Measurements from ENCODE around the gene PARP12. TPM values are rescaled to one million over a fixed set of nuclear protein-coding genes. Genes with fewer than 3 reads are reported as not detected.

PARP12 gene
- total and polyA plus RNA-seq, 10 of the 15 experiments (the other 5 are each of a cell fraction or from before 2014, with no cell fraction given) = 0.98 to 51.8 (median 18.0) TPM

DNA sequence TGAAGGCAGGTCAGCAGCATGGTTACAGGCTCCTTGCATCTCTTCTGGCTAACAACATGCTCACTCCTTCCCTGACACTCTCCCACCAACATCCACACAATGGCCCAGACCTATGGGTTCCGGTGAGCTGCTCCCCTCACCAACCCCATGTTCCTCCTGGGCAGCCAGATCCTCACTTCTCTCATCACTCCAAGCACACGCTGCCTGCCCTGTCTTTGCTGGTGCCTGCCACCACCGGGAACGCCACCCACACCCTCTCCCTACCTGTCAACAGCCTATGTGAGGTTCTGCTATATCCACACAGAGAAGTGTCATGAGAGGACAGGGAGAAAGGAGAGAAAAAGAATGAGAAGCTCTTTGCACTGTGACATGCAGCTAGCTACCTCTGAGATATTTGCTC lies 14.6 kb downstream of the PARP12 start:
- no peaks in the 10 kb centered on the region for H3K27me3 ChIP-seq (replicated peaks in 1 of 2; ENCODE audit: control insufficient read depth in 2 of 2, insufficient read depth in 2 of 2, low read length in 1 of 2)
- H3K4me1 ChIP-seq (ENCODE audit: control insufficient read depth, insufficient read depth, low read length) = no peaks in the 10 kb centered on the region
- 95% methylated on average over 4 of the region's 4 CpGs for WGBS (ENCODE audit: insufficient coverage, insufficient replicate concordance, low lambda C conversion rate, missing lambda C conversion rate)
- RAD21 ChIA-PET (ENCODE audit: unreplicated experiment) = no interaction called here
- TF ChIP-seq, protein P1, sequence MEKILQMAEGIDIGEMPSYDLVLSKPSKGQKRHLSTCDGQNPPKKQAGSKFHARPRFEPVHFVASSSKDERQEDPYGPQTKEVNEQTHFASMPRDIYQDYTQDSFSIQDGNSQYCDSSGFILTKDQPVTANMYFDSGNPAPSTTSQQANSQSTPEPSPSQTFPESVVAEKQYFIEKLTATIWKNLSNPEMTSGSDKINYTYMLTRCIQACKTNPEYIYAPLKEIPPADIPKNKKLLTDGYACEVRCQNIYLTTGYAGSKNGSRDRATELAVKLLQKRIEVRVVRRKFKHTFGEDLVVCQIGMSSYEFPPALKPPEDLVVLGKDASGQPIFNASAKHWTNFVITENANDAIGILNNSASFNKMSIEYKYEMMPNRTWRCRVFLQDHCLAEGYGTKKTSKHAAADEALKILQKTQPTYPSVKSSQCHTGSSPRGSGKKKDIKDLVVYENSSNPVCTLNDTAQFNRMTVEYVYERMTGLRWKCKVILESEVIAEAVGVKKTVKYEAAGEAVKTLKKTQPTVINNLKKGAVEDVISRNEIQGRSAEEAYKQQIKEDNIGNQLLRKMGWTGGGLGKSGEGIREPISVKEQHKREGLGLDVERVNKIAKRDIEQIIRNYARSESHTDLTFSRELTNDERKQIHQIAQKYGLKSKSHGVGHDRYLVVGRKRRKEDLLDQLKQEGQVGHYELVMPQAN (conservative IDR thresholded peaks at IDR 0.05) = no peak
- TF ChIP-seq STAT3 (IDR thresholded peaks at IDR 0.05; ENCODE audit: low read depth, low read length) (no peak), MXI1 (IDR thresholded peaks at IDR 0.05; ENCODE audit: low read depth, low read length) (no peak), BHLHE40 (IDR thresholded peaks at IDR 0.05; ENCODE audit: borderline replicate concordance in 1 of 2, low read depth in 2 of 2, low read length in 1 of 2) (no peak), SRF (IDR thresholded peaks at IDR 0.05; ENCODE audit: low read depth in 2 of 2, low read length in 2 of 2) (no peak), MYB (IDR thresholded peaks at IDR 0.05; ENCODE audit: borderline replicate concordance, low read depth, low read length) (no peak), KDM1A (IDR thresholded peaks at IDR 0.05; ENCODE audit: borderline replicate concordance) (no peak), RELA (IDR thresholded peaks at IDR 0.05; ENCODE audit: borderline replicate concordance, partially characterized antibody) (no peak), HCFC1 (IDR thresholded peaks at IDR 0.05; ENCODE audit: low read length) (no peak)
- TF ChIP-seq, protein P2, sequence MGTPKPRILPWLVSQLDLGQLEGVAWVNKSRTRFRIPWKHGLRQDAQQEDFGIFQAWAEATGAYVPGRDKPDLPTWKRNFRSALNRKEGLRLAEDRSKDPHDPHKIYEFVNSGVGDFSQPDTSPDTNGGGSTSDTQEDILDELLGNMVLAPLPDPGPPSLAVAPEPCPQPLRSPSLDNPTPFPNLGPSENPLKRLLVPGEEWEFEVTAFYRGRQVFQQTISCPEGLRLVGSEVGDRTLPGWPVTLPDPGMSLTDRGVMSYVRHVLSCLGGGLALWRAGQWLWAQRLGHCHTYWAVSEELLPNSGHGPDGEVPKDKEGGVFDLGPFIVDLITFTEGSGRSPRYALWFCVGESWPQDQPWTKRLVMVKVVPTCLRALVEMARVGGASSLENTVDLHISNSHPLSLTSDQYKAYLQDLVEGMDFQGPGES (IDR thresholded peaks at IDR 0.05) = no peak
- TF ChIP-seq, protein P3, sequence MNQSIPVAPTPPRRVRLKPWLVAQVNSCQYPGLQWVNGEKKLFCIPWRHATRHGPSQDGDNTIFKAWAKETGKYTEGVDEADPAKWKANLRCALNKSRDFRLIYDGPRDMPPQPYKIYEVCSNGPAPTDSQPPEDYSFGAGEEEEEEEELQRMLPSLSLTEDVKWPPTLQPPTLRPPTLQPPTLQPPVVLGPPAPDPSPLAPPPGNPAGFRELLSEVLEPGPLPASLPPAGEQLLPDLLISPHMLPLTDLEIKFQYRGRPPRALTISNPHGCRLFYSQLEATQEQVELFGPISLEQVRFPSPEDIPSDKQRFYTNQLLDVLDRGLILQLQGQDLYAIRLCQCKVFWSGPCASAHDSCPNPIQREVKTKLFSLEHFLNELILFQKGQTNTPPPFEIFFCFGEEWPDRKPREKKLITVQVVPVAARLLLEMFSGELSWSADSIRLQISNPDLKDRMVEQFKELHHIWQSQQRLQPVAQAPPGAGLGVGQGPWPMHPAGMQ (IDR thresholded peaks at IDR 0.05; ENCODE audit: borderline replicate concordance) = no peak
- TF ChIP-seq, protein P4, sequence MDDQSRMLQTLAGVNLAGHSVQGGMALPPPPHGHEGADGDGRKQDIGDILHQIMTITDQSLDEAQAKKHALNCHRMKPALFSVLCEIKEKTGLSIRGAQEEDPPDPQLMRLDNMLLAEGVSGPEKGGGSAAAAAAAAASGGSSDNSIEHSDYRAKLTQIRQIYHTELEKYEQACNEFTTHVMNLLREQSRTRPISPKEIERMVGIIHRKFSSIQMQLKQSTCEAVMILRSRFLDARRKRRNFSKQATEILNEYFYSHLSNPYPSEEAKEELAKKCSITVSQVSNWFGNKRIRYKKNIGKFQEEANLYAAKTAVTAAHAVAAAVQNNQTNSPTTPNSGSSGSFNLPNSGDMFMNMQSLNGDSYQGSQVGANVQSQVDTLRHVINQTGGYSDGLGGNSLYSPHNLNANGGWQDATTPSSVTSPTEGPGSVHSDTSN (IDR thresholded peaks at IDR 0.05; ENCODE audit: insufficient replicate concordance, low read depth, low read length) = no peak
- H3K36me3 ChIP-seq (ENCODE audit: control insufficient read depth in 2 of 2, insufficient read depth in 2 of 2, low read length in 1 of 2) = peaks cover 0 to 2% of the 10 kb centered on the region in 2 experiments; a peak in 1 of 4 replicates
- H3K4me3 ChIP-seq = no peak overlapping the region
- no peaks in the 10 kb centered on the region for H4K20me1 ChIP-seq (ENCODE audit: control insufficient read depth, insufficient read depth)
- H3K79me2 ChIP-seq (ENCODE audit: control insufficient read depth, insufficient read depth, low read length) = no peaks in the 10 kb centered on the region
- no peak overlapping the region for H2AFZ ChIP-seq (ENCODE audit: control insufficient read depth, low read depth, low read length)
- CTCF ChIA-PET = no interaction called here
- SMC1A ChIA-PET (ENCODE audit: uncharacterized antibody, unreplicated experiment) = interaction anchor here (1.0 kb wide), 1 partner anchor 307 kb away, joined by 3 read pairs; no protein-coding TSS in a partner anchor
- DNase-seq (ENCODE audit: low read depth, low spot score) = no peak
- no peak for FAIRE-seq
- H3K4me2 ChIP-seq (ENCODE audit: control insufficient read depth, insufficient read depth) = no peak overlapping the region
- BruUV-seq (replicated peaks) = no TSS peak
- ATAC-seq = no peak
- H3K9ac ChIP-seq (ENCODE audit: control insufficient read depth, insufficient read depth, low read length) = no peak overlapping the region
- H3K27ac ChIP-seq (ENCODE audit: control insufficient read depth, insufficient read depth) = no peak overlapping the region
- intact Hi-C loops (cut with micrococcal nuclease; ENCODE audit: unreplicated experiment) = no loop called here
- POLR2A ChIA-PET = no interaction called here
- in situ Hi-C loops (cut with MboI) = no loop called here
- no peaks in the 10 kb centered on the region for H3K9me3 ChIP-seq (replicated peaks; ENCODE audit: control insufficient read depth, insufficient read depth, low read length)
